ENCODE measurements around the gene SURF6.

Gene SURF6

GRCh38 chr9:133340916-133341315 lies 4.9 kb upstream of the SURF6 start:
- no peak for TF ChIP-seq POLR2AphosphoS5 (IDR thresholded peaks at IDR 0.05; ENCODE audit: low read depth, low read length)
- TF ChIP-seq TAF1 (IDR thresholded peaks at IDR 0.05; ENCODE audit: borderline replicate concordance, insufficient read depth, low read length): no peak
- TF ChIP-seq SIN3A (IDR thresholded peaks at IDR 0.05; ENCODE audit: borderline replicate concordance, insufficient read depth, low read length): no peak
- no peak for TF ChIP-seq FOXP2 (optimal IDR thresholded peaks at IDR 0.05; ENCODE audit: borderline replicate concordance, extremely low read depth, extremely low read length, insufficient read depth)
- TF ChIP-seq, protein P1, sequence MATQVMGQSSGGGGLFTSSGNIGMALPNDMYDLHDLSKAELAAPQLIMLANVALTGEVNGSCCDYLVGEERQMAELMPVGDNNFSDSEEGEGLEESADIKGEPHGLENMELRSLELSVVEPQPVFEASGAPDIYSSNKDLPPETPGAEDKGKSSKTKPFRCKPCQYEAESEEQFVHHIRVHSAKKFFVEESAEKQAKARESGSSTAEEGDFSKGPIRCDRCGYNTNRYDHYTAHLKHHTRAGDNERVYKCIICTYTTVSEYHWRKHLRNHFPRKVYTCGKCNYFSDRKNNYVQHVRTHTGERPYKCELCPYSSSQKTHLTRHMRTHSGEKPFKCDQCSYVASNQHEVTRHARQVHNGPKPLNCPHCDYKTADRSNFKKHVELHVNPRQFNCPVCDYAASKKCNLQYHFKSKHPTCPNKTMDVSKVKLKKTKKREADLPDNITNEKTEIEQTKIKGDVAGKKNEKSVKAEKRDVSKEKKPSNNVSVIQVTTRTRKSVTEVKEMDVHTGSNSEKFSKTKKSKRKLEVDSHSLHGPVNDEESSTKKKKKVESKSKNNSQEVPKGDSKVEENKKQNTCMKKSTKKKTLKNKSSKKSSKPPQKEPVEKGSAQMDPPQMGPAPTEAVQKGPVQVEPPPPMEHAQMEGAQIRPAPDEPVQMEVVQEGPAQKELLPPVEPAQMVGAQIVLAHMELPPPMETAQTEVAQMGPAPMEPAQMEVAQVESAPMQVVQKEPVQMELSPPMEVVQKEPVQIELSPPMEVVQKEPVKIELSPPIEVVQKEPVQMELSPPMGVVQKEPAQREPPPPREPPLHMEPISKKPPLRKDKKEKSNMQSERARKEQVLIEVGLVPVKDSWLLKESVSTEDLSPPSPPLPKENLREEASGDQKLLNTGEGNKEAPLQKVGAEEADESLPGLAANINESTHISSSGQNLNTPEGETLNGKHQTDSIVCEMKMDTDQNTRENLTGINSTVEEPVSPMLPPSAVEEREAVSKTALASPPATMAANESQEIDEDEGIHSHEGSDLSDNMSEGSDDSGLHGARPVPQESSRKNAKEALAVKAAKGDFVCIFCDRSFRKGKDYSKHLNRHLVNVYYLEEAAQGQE (IDR thresholded peaks at IDR 0.05; ENCODE audit: insufficient read depth in 1 of 2, low read depth in 2 of 2, low read length in 2 of 2): no peak

- TF ChIP-seq, protein P1 (IDR thresholded peaks at IDR 0.05; ENCODE audit: insufficient read depth in 1 of 2, low read depth in 2 of 2, low read length in 2 of 2): no peak
- no peak for TF ChIP-seq FOXP2 (optimal IDR thresholded peaks at IDR 0.05; ENCODE audit: borderline replicate concordance, extremely low read depth, extremely low read length, insufficient read depth)
- TF ChIP-seq TAF1 (IDR thresholded peaks at IDR 0.05; ENCODE audit: borderline replicate concordance, insufficient read depth, low read length): no peak
- TF ChIP-seq SIN3A (IDR thresholded peaks at IDR 0.05; ENCODE audit: borderline replicate concordance, insufficient read depth, low read length): no peak
- TF ChIP-seq POLR2AphosphoS5 (IDR thresholded peaks at IDR 0.05; ENCODE audit: low read depth, low read length): no peak
These were observed 4.3 kb upstream of the SURF6 start for GRCh38 chr9:133340256-133340655.

DNA sequence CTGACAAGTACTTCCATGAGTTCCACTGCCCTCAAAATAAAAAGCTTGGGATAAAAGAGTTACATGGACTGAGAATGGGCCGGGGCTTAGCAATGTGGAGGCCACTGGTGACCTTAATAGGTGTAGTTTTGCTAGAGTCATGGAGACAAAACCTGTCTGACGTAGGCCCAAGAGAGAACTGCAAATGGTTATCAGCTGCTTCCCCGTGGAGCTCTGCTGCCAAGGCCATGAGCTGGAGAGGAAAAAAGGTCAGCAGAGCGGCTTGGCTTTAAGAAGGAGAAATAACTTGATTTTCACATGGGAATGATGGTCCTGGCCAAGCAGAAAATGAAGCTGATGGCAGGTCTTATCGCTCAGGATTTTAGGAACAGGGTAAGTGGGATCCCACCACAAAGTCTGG lies 3.7 kb upstream of the SURF6 start:
- TF ChIP-seq, protein P1 (IDR thresholded peaks at IDR 0.05; ENCODE audit: insufficient read depth in 1 of 2, low read depth in 2 of 2, low read length in 2 of 2): no peak
- TF ChIP-seq FOXP2 (optimal IDR thresholded peaks at IDR 0.05; ENCODE audit: borderline replicate concordance, extremely low read depth, extremely low read length, insufficient read depth): no peak
- no peak for TF ChIP-seq POLR2AphosphoS5 (IDR thresholded peaks at IDR 0.05; ENCODE audit: low read depth, low read length)
- TF ChIP-seq SIN3A (IDR thresholded peaks at IDR 0.05; ENCODE audit: borderline replicate concordance, insufficient read depth, low read length): no peak
- no peak for TF ChIP-seq TAF1 (IDR thresholded peaks at IDR 0.05; ENCODE audit: borderline replicate concordance, insufficient read depth, low read length)

GRCh38 chr9:133334161-133334560 lies 1.8 kb downstream of the SURF6 start:
- TF ChIP-seq SIN3A (IDR thresholded peaks at IDR 0.05; ENCODE audit: borderline replicate concordance, insufficient read depth, low read length) (no peak), TAF1 (IDR thresholded peaks at IDR 0.05; ENCODE audit: borderline replicate concordance, insufficient read depth, low read length) (no peak), FOXP2 (optimal IDR thresholded peaks at IDR 0.05; ENCODE audit: borderline replicate concordance, extremely low read depth, extremely low read length, insufficient read depth) (no peak), POLR2AphosphoS5 (IDR thresholded peaks at IDR 0.05; ENCODE audit: low read depth, low read length) (no peak)
- TF ChIP-seq, protein P1 (IDR thresholded peaks at IDR 0.05; ENCODE audit: insufficient read depth in 1 of 2, low read depth in 2 of 2, low read length in 2 of 2): no peak

DNA sequence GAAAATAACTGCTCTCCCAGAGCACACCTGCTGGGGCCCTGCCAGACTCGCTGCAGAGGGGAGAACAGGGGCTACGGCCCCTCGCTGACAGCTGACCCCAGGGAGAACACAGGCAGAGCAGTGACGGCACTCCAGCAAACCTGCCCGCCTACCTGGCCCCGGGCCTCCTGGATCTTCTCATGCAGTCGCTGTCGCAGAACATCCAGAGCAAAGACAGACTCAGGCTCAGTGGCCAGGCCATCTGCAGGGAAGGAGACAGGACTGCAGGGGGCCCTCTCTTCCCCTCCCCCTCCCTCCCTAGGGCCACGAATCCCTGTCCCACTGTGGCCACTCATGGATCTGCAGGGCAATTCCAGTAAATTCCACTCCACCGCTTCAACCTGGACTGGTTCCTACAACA lies 2.4 kb downstream of the SURF6 start:
- TF ChIP-seq SIN3A (IDR thresholded peaks at IDR 0.05; ENCODE audit: borderline replicate concordance, insufficient read depth, low read length): no peak
- TF ChIP-seq, protein P1 (IDR thresholded peaks at IDR 0.05; ENCODE audit: insufficient read depth in 1 of 2, low read depth in 2 of 2, low read length in 2 of 2): no peak
- TF ChIP-seq FOXP2 (optimal IDR thresholded peaks at IDR 0.05; ENCODE audit: borderline replicate concordance, extremely low read depth, extremely low read length, insufficient read depth): no peak
- no peak for TF ChIP-seq POLR2AphosphoS5 (IDR thresholded peaks at IDR 0.05; ENCODE audit: low read depth, low read length)
- TF ChIP-seq TAF1 (IDR thresholded peaks at IDR 0.05; ENCODE audit: borderline replicate concordance, insufficient read depth, low read length): no peak

All from PFSK-1 (cell line).